ENCODE data around the gene CHPT1. TPM values are rescaled to one million over a fixed set of nuclear protein-coding genes. Genes with fewer than 3 reads are reported as not detected.

CHPT1 gene
- total RNA-seq, 4 donors from 2014 or later = 87.7 to 119 (median 98.6) TPM

GRCh38 chr12:101697930-101698799, 725 bp downstream of the CHPT1 start:
- no peak for TF ChIP-seq CTCF (IDR thresholded peaks at IDR 0.05; ENCODE audit: low read depth)

DNA sequence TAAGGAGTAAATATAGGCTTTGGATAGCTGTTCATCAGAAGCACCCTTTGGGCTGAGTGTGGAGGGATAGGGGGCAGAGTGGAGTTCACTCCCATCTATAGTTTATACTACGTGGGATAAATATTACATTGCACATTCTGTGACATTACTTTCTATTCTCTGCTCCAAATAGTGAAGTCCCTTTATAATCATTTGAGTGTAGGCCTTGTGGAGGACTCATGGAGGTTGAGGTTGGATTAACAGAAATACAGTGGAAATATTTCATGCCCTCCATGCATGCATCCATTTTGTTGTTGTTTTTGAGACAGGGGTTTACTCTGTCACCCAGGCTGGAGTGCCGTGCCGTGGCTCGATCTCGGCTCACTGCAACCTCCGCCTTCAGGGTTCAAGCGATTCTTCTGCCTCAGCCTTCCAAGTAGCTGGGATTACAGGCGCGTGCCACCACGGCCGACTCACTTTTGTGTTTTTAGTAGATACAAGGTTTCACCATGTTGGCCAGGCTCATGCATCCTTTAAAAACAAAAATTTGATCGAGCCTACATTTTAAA, 1.4 kb downstream of the CHPT1 start:
- TF ChIP-seq CTCF (IDR thresholded peaks at IDR 0.05; ENCODE audit: low read depth) = no peak

- TF ChIP-seq CTCF (IDR thresholded peaks at IDR 0.05; ENCODE audit: low read depth) = no peak
These were observed 2.9 kb downstream of the CHPT1 start for GRCh38 chr12:101700299-101700820.

DNA sequence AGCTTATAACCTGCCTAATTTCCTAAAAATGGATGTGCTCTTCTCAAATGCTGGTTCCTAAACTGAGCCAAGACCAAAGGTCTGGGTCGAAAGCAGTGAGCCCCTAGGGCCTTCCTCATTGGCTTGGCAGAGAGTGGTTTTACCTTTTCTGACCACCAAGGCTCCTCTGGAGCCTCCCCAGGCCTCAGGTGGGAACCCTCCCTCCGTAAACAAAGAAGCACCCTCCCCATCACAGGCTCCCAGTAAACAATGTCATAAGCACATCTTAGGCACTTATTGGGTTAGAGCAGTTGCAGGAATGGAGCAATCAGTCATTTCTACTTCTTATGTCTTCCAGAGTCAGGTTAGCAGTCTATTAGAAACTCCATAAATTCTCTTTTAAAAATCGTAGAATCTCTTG, 6.0 kb downstream of the CHPT1 start:
- no peak for TF ChIP-seq CTCF (IDR thresholded peaks at IDR 0.05; ENCODE audit: low read depth)

DNA sequence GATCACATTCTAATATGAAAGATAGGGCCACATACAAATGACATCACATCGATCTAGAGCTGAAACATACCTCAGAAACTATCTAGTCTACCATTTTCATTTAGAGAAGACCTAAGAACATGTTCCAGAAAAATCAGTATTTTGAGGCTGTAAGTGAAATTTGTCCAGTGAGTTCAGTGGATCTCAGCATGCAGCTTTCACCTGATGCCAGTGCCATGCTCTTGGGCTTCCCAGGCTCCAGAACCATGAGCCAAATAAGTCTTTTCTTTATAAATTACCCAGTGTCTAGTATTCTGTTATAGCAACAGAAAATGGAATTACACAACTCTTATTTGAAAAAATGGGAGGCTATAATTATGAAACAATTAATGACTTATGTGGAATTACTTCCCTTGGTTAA, 9.0 kb downstream of the CHPT1 start:
- no peak for TF ChIP-seq CTCF (IDR thresholded peaks at IDR 0.05; ENCODE audit: low read depth)

- TF ChIP-seq CTCF (IDR thresholded peaks at IDR 0.05; ENCODE audit: low read depth) = no peak
These were observed 9.8 kb downstream of the CHPT1 start for GRCh38 chr12:101707131-101707782.

DNA sequence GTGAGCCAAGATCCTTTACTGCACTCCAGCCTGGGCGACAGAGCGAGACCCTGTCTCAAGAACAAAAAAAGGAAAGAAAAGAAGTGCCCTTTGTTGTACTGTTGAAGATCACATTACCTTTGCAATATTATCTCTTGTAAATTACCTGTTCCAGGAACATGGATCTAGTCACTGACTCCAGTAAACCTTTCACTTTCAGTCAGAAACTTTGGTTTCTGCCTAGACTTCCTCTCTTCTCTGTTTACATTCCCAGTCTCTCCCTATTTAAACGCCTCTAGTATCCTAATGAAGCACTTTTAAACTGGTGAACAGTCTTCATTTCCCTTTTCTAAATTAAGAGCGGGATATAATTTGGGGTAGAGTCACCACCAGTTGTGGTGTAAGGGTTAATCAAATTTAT, 12.8 kb downstream of the CHPT1 start:
- TF ChIP-seq CTCF (IDR thresholded peaks at IDR 0.05; ENCODE audit: low read depth) = no peak

Measured in subcutaneous adipose tissue (tissue), 4 donors.